H1 (cell line): ENCODE results near the gene DDB1. TPM values are rescaled to one million over a fixed set of nuclear protein-coding genes. Genes with fewer than 3 reads are reported as not detected.

Experiments used
- CBX8 ChIP-seq: fragments of 300-800, 300-1000 bp; sonication (generic); IDR thresholded peaks from 2 replicates; pipeline ENCODE4 v1.7.1; 2016; ENCODE audit warnings: low read depth, low read length, borderline replicate concordance
- FOSL1 ChIP-seq: IDR thresholded peaks from 2 replicates; pipeline ENCODE4 v1.6.1; 2011; ENCODE audit warnings: mild to moderate bottlenecking, low read depth, low read length, moderate library complexity; ENCODE audit not compliant: insufficient read depth
- GABPA ChIP-seq: IDR thresholded peaks from 2 replicates; pipeline ENCODE4 v1.6.1; 2011; ENCODE audit warnings: mild to moderate bottlenecking, low read length, moderate library complexity, borderline replicate concordance; ENCODE audit not compliant: insufficient read depth
- RNF2 ChIP-seq: fragments of 200-900, 300-1000 bp; sonication (generic); IDR thresholded peaks from 2 replicates; pipeline ENCODE4 v1.7.1; 2016; ENCODE audit warnings: borderline replicate concordance, low read depth, mild to moderate bottlenecking, antibody characterized with exemption, low read length; ENCODE audit not compliant: poor library complexity, severe bottlenecking; ENCODE audit errors: missing control alignments
- SIN3A ChIP-seq, 2 experiments: IDR thresholded peaks in 1 of 2; conservative IDR thresholded peaks in 1 of 2; 2 replicates each; pipeline ENCODE4 v1.6.1; 2011 to 2012; ENCODE audit warnings: low read length in 2 of 2, improper control_type of control experiment in 1 of 2, low read depth in 1 of 2, mild to moderate bottlenecking in 1 of 2
- SP2 ChIP-seq: IDR thresholded peaks from 2 replicates; pipeline ENCODE4 v1.6.1; 2012; ENCODE audit warnings: mild to moderate bottlenecking, low read length, inconsistent platforms
- SRF ChIP-seq: IDR thresholded peaks from 2 replicates; pipeline ENCODE4 v1.6.1; 2011; ENCODE audit warnings: mild to moderate bottlenecking, low read depth, low read length, moderate library complexity
- USF2 ChIP-seq: IDR thresholded peaks from 2 replicates; pipeline ENCODE4 v1.6.1; 2011; ENCODE audit warnings: low read length, improper control_type of control experiment
- ZNF274 ChIP-seq: IDR thresholded peaks from 2 replicates; pipeline ENCODE4 v1.7.0; 2012; ENCODE audit warnings: low read length, borderline replicate concordance; ENCODE audit errors: extremely low read depth
- polyA plus RNA-seq, 7 experiments: library from polyadenylated mRNA; depleted of rRNA in 3 of 7; stranded (reverse) in 5 of 7; unstranded in 2 of 7; fragments of >200 nt in 5 of 7; fragments of 200-250 nt in 2 of 7; gene quantifications; 1 replicate in 5 of 7; 2 replicates in 1 of 7; 4 replicates in 1 of 7; pipeline versions ENCODE4 v1.2.1 to v1.2.3, GENCODE V29; 2011 to 2013; ENCODE audit warnings: missing spikeins in 2 of 7, mixed read lengths in 2 of 7
- total RNA-seq: library from RNA; stranded (reverse); fragmentation: NEBNext Ultra II Directional; extraction: Animal tissue kit (Norgen Biotek cat#: 25700); gene quantifications from 2 replicates; pipeline ENCODE4 v1.2.1, GENCODE V29; 2021

The DDB1 gene
- total and polyA plus RNA-seq, 2 of the 8 experiments (the other 6 are each of a cell fraction or from before 2014, with no cell fraction given), result 275 to 306 TPM

GRCh38 chr11:61274084-61274483 lies 58.8 kb downstream of the DDB1 start (continued):
- no peak for TF ChIP-seq FOSL1
- TF ChIP-seq CBX8, result no peak
- no peak for TF ChIP-seq USF2
- no peak for TF ChIP-seq SRF
- no peak for TF ChIP-seq SIN3A (conservative IDR thresholded peaks at IDR 0.05 in 1 of 2, IDR thresholded peaks at IDR 0.05 in 1 of 2; ENCODE audit: low read depth in 1 of 2, low read length in 2 of 2)
- no peak for TF ChIP-seq SP2
- no peak for TF ChIP-seq ZNF274
- TF ChIP-seq RNF2, result no peak
- TF ChIP-seq GABPA, result no peak
